Keratinocyte (primary cell): ENCODE measurements around the gene SLC25A21.

Experiments
- EZH2 ChIP-seq: IDR thresholded peaks from one replicate; pipeline ENCODE4 v1.6.1; 2012; ENCODE audit warnings: inconsistent platforms, mild to moderate bottlenecking, low read length, moderate library complexity
- TF ChIP-seq, protein P1 (sequence below), 3 experiments: IDR thresholded peaks in 1 of 3; conservative IDR thresholded peaks in 1 of 3; optimal IDR thresholded peaks in 1 of 3; 2 replicates in 2 of 3; 3 replicates in 1 of 3; pipeline versions ENCODE3 to v1.5.1; 2011; ENCODE audit warnings: low read length in 3 of 3, mild to moderate bottlenecking in 3 of 3, moderate library complexity in 2 of 3, control low read depth in 1 of 3, inconsistent platforms in 1 of 3; ENCODE audit not compliant: insufficient read depth in 2 of 3; ENCODE audit errors: extremely low read depth in 1 of 3

DNA sequence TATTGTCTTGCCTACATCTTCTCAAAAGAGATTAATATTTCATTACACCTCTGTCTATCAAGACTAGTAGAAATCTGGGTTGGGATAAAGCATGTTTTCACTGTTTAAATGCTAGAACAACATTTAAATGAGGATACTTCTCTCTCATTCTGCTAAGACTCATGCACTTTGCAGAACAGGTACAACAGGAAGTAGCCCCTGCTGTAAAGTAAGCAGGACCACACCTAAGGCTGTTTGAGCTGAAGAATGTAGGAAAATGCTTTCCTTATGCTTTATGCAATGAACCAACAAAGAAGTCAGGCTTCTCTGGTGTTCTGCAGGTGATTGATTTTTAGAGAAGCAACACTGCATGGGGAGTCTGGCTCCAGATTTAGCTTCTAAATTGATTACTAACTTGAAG is 421.3 kb downstream of the SLC25A21 start:
- TF ChIP-seq, protein P1, sequence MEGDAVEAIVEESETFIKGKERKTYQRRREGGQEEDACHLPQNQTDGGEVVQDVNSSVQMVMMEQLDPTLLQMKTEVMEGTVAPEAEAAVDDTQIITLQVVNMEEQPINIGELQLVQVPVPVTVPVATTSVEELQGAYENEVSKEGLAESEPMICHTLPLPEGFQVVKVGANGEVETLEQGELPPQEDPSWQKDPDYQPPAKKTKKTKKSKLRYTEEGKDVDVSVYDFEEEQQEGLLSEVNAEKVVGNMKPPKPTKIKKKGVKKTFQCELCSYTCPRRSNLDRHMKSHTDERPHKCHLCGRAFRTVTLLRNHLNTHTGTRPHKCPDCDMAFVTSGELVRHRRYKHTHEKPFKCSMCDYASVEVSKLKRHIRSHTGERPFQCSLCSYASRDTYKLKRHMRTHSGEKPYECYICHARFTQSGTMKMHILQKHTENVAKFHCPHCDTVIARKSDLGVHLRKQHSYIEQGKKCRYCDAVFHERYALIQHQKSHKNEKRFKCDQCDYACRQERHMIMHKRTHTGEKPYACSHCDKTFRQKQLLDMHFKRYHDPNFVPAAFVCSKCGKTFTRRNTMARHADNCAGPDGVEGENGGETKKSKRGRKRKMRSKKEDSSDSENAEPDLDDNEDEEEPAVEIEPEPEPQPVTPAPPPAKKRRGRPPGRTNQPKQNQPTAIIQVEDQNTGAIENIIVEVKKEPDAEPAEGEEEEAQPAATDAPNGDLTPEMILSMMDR (optimal IDR thresholded peaks at IDR 0.05 in 1 of 3, IDR thresholded peaks at IDR 0.05 in 1 of 3, conservative IDR thresholded peaks at IDR 0.05 in 1 of 3; ENCODE audit: extremely low read depth in 1 of 3, insufficient read depth in 2 of 3, low read length in 3 of 3) = no peak
- no peak for TF ChIP-seq EZH2
